Gastroesophageal sphincter (tissue), 3 donors: ENCODE data around the gene SPATA2L.

Experiments used
- CTCF ChIP-seq, 4 experiments: fragments of 200-600 bp in 2 of 4; fragments of 450-650 bp in 2 of 4; sonication (generic) in 1 of 4; IDR thresholded peaks; one replicate each; pipeline ENCODE4 v1.5.1; 2017 to 2019; ENCODE audit warnings: antibody characterized with exemption in 4 of 4, mild to moderate bottlenecking in 2 of 4, moderate library complexity in 2 of 4
- EP300 ChIP-seq: sonication (generic); formaldehyde crosslinking; IDR thresholded peaks from one replicate; pipeline ENCODE4 v1.6.1; 2017; ENCODE audit warnings: antibody characterized with exemption, mild to moderate bottlenecking
- POLR2A ChIP-seq, 2 donors: fragments of 450-650 bp; IDR thresholded peaks; one replicate each; pipeline ENCODE4 v1.6.1; 2017; ENCODE audit warnings: antibody characterized with exemption in 2 of 2, mild to moderate bottlenecking in 2 of 2, moderate library complexity in 1 of 2
- POLR2AphosphoS5 ChIP-seq: sonication (generic); formaldehyde crosslinking; IDR thresholded peaks from one replicate; pipeline ENCODE4 v1.6.1; 2017; ENCODE audit warnings: antibody characterized with exemption

DNA sequence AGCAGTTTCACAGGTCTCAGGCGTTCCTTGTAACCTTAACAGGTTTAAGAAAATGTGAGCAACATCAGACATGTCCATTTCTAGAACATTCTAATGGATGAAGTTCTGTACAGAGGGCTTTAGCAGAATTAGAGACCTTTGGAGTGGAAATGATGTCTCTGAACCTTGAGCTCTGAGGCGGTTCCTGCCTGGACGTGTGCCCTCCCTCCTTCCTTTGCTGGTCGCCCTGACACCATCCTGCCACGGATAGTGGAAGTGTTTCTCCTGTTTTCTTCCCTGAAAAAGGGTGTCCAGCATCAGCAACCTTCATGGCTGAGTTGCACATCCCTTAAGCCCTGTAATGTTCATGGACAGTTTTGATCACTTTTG lies 32.7 kb downstream of the SPATA2L start:
- no peak for TF ChIP-seq POLR2A (IDR thresholded peaks at IDR 0.05)
- TF ChIP-seq EP300 = no peak
- TF ChIP-seq CTCF (IDR thresholded peaks at IDR 0.05) = no peak
- no peak for TF ChIP-seq POLR2AphosphoS5
